HG02642 (cell line): ENCODE data around the gene FOXN1.
"Not testable (repeated sequence)": the region's sequence is repeated elsewhere in the genome, so short reads cannot be mapped to it uniquely, and the experiment has no call there.

Experiments used
- ATAC-seq: cut with Tn5 transposase; IDR thresholded peaks from one replicate; pipeline ENCODE4 v1.9.1; 2021; ENCODE audit warnings: mild to moderate bottlenecking; ENCODE audit not compliant: unreplicated experiment, poor library complexity

FOXN1 gene

GRCh38 chr17:28505986-28506665, at the start of gene FOXN1:
TSS of gene FOXN1 (plus strand) at chr17:28506348. CDS start at chr17:28523970, 17,622 bp downstream.
- ATAC-seq = no peak

GRCh38 chr17:28457890-28458289, 48.3 kb upstream of the FOXN1 start:
- no peak for ATAC-seq

- ATAC-seq = not testable (repeated sequence)
Measured at GRCh38 chr17:28458881-28459280, 47.3 kb upstream of the FOXN1 start.

GRCh38 chr17:28460901-28461300, 45.2 kb upstream of the FOXN1 start:
- ATAC-seq = no peak

DNA sequence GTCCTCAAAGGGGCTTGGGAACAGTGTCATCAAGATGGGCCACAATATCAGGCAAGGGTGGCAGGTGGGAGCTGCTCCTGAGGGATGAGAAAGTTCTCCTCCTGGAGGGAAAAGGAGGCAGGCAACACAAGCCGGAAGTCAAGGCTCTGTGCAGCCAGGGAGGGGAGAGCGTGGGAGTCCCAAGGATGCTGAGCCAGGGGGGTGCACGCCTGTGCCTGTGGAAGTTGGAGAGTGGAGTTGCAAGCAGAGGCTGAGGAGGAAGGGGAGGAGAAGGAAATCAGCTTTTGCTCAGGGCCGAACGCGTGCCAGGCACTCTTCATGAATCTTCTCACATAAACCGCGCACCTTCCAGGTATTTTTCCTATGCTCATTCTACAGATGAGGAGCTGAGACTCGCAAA, 40.1 kb upstream of the FOXN1 start:
- no peak for ATAC-seq

- no peak for ATAC-seq
Measured at GRCh38 chr17:28466521-28467048, 39.6 kb upstream of the FOXN1 start.

- no peak for ATAC-seq
Measured at GRCh38 chr17:28467456-28468025, 38.6 kb upstream of the FOXN1 start.

DNA sequence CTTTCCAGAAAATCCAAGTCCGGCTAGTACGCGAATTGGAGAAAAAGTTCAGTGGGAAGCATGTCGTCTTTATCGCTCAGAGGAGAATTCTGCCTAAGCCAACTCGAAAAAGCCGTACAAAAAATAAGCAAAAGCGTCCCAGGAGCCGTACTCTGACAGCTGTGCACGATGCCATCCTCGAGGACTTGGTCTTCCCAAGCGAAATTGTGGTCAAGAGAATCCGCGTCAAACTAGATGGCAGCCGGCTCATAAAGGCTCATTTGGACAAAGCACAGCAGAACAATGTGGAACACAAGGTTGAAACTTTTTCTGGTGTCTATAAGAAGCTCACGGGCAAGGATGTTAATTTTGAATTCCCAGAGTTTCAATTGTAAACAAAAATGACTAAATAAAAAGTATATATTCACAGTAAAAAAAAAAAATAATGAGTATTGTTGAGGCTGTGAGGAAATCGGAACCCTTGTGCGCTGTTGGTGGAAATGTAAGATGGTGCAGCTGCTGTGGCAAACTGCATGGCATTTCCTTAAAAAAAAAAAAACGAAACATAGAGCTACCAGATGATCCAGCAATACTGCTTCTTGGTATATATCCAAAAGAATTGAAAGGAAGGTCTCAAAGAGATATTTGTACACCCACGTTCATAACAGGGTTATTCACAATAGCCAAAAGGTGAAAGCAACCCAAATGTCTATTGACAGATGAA, 38.0 kb upstream of the FOXN1 start:
- not testable (repeated sequence) for ATAC-seq

GRCh38 chr17:28468781-28469180, 37.4 kb upstream of the FOXN1 start:
- no peak for ATAC-seq

GRCh38 chr17:28469376-28469775, 36.8 kb upstream of the FOXN1 start:
- no peak for ATAC-seq

GRCh38 chr17:28470266-28470913, 35.8 kb upstream of the FOXN1 start:
- no peak for ATAC-seq

- ATAC-seq = no peak
Measured at GRCh38 chr17:28470914-28471366, 35.2 kb upstream of the FOXN1 start.

- no peak for ATAC-seq
Measured at GRCh38 chr17:28471531-28472342, 34.4 kb upstream of the FOXN1 start.

DNA sequence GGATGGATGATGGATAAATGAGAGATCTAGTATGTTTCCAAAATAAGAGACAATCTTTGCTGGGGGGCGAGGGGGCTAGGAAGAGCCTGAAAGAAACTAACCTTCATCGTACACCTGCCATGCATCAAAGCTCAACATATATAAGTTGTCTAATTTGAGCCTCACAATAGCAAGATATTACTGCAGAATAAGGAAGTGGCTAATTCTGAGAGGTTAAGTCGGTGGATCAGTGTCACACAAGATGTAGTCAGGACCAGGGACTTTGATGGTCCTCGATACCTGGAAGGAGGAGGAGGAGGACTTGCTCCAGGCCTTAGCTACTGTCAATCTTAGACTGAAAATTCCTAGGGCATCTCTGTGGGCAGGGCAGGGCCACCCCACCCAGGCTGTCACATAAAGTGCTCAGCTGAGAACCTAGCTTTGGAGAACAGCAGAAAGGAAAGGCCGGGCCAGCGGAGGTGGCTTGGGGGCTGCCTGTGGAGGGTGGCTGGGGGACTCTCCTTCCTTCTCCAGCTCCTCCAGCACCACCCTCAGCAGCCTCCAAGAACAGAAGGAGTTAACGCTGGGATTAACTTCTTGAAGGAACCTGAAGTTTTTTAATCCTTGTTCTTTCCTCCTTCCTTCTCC, 33.2 kb upstream of the FOXN1 start:
- ATAC-seq = no peak

GRCh38 chr17:28473542-28473941, 32.6 kb upstream of the FOXN1 start, which contains the start of gene SLC13A2:
TSS of gene SLC13A2 (plus strand) at chr17:28473644. CDS start at chr17:28473713, 69 bp downstream.
- ATAC-seq = no peak

DNA sequence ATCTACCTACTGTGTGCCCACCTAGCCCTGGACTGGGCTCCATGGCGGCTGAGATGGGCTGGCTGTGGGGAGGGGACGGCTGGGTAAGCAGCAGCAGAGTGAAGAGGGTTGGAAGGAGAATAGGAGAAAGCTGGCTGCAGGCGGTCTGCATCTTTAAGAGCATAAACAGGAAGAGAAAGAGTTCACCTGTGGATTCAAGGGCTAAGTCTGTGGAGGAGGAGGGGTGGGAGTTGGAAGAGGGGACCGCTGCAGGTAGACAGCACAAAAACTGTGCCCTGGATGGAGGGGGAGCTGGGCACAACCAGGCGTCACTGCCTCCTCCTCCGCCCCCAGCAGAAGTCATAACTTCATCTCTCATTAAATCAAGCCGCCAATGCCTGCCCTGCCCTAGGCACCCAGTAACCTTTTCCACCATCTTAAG, 32.0 kb upstream of the FOXN1 start:
- no peak for ATAC-seq

- ATAC-seq = no peak
Measured at GRCh38 chr17:28475151-28475900, 30.8 kb upstream of the FOXN1 start.

- ATAC-seq = no peak
Measured at GRCh38 chr17:28476076-28476865, 29.9 kb upstream of the FOXN1 start.
